HepG2 (cell line): ENCODE results near the gene SLC45A1. TPM values are rescaled to one million over a fixed set of nuclear protein-coding genes. Genes with fewer than 3 reads are reported as not detected.
A peak's percentile ranks its signal among the peaks of the same experiment; 100 is the strongest.

Source experiments
- ATAC-seq: fragments of 200-7000 bp; cut with Tn5 transposase; 3 replicates; pipeline ENCODE4 v1.9.1; 2020; ENCODE audit warnings: mild to moderate bottlenecking, moderate library complexity
- BruUV-seq: library from RNA; stranded (reverse); fragments of 400-500 nt; replicated peaks from 2 replicates; lab custom pipeline; 2021; lab: Mats Ljungman, UMichigan
- CTCF ChIA-PET: fragments of 300-600 bp; formaldehyde crosslinking; extraction: SDS; loops from one replicate; lab custom pipeline; 2021; ENCODE audit warnings: low total read pairs, inconsistent platforms, low intra/inter-chr PET ratio; lab: Yijun Ruan, JAX
- POLR2A ChIA-PET: fragments of 350-600 bp; sonication (Branson Sonifier 250); formaldehyde crosslinking; loops from one replicate; lab custom pipeline; 2020; ENCODE audit warnings: antibody characterized with exemption, inconsistent platforms; lab: Yijun Ruan, JAX
- DNase-seq: peaks from one replicate; pipeline ENCODE4 v3.0.0-alpha.2; 2015; ENCODE audit warnings: low spot score
- FAIRE-seq: peaks from 3 replicates; lab custom pipeline; 2011; peaks lifted over from hg19 to GRCh38; lab: Jason Lieb, UNC
- H2AFZ ChIP-seq: one replicate; pipeline ENCODE4 v1.6.1; 2011; ENCODE audit warnings: low read length, inconsistent platforms
- H3K27ac ChIP-seq: fragments of 300-600 bp; 3 replicates; pipeline ENCODE4 v1.8.0; 2011; ENCODE audit warnings: mixed run types, mild to moderate bottlenecking, mixed read lengths, low read length, inconsistent platforms; ENCODE audit not compliant: insufficient read depth; ENCODE audit errors: extremely low read length
- H3K27me3 ChIP-seq, 2 experiments: fragments of 200-600 bp in 1 of 2; 2 replicates in 1 of 2; 3 replicates in 1 of 2; pipeline versions ENCODE4 v1.6.0 to v1.8.0; 2011; ENCODE audit warnings: low read length in 2 of 2, mild to moderate bottlenecking in 2 of 2, moderate library complexity in 2 of 2, inconsistent platforms in 1 of 2; ENCODE audit not compliant: insufficient read depth in 2 of 2, control insufficient read depth in 1 of 2
- H3K36me3 ChIP-seq, 2 experiments: fragments of 200-600 bp in 1 of 2; replicated peaks in 1 of 2; 2 replicates in 1 of 2; 3 replicates in 1 of 2; pipeline versions ENCODE4 v1.5.1 to v1.8.0; 2011; ENCODE audit warnings: low read length in 2 of 2, inconsistent platforms in 1 of 2; ENCODE audit not compliant: insufficient read depth in 2 of 2, control insufficient read depth in 1 of 2
- H3K4me1 ChIP-seq: 2 replicates; pipeline ENCODE4 v1.5.1; 2012; ENCODE audit warnings: low read length, inconsistent platforms; ENCODE audit not compliant: insufficient read depth
- H3K4me2 ChIP-seq: 2 replicates; pipeline ENCODE4 v1.6.0; 2011; ENCODE audit warnings: low read depth, low read length, inconsistent platforms
- H3K4me3 ChIP-seq, 3 experiments: fragments of 200-600 bp in 1 of 3; sonication (generic), shearing (Covaris generic) in 1 of 3; replicated peaks in 1 of 3; 2 replicates each; pipeline ENCODE4 v1.5.1; 2011 to 2016; ENCODE audit warnings: low read length in 3 of 3, inconsistent platforms in 2 of 3, low read depth in 2 of 3, mild to moderate bottlenecking in 2 of 3, control low read depth in 1 of 3, mixed read lengths in 1 of 3; ENCODE audit not compliant: insufficient read depth in 1 of 3
- H3K79me2 ChIP-seq: one replicate; pipeline ENCODE4 v1.6.1; 2011; ENCODE audit warnings: low read length, inconsistent platforms; ENCODE audit not compliant: insufficient read depth
- H3K9ac ChIP-seq: 2 replicates; pipeline ENCODE4 v1.6.0; 2011; ENCODE audit warnings: mild to moderate bottlenecking, low read depth, low read length, inconsistent platforms; ENCODE audit not compliant: insufficient read depth
- H3K9me3 ChIP-seq: 2 replicates; pipeline ENCODE4 v1.5.1; 2012; ENCODE audit warnings: mild to moderate bottlenecking, low read length
- H4K20me1 ChIP-seq: 2 replicates; pipeline ENCODE4 v1.6.0; 2011; ENCODE audit warnings: inconsistent platforms, mild to moderate bottlenecking, low read length, moderate library complexity; ENCODE audit not compliant: insufficient read depth
- AHR ChIP-seq: IDR thresholded peaks from 2 replicates; pipeline ENCODE4 v1.6.1; 2018; ENCODE audit warnings: missing genetic modification reagents, missing compliant biosample characterization
- GTF2F1 ChIP-seq: fragments of 150-350 bp; IDR thresholded peaks from 2 replicates; pipeline ENCODE4 v1.6.1; 2014; ENCODE audit warnings: low read length
- HBP1 ChIP-seq: IDR thresholded peaks from 2 replicates; pipeline ENCODE4 v1.6.1; 2016; ENCODE audit warnings: low read depth, control low read depth
- HOMEZ ChIP-seq: IDR thresholded peaks from 2 replicates; pipeline ENCODE4 v1.6.1; 2016; ENCODE audit warnings: low read depth
- JUN ChIP-seq: sonication (generic); formaldehyde crosslinking; IDR thresholded peaks from 2 replicates; pipeline ENCODE4 v1.4.0; 2020; ENCODE audit warnings: mild to moderate bottlenecking, missing genetic modification reagents
- MYC ChIP-seq: sonication (generic); formaldehyde crosslinking; IDR thresholded peaks from 2 replicates; pipeline ENCODE4 v1.9.0; 2021; ENCODE audit warnings: missing genetic modification reagents, borderline replicate concordance
- PAF1 ChIP-seq: IDR thresholded peaks from 2 replicates; pipeline ENCODE4 v1.6.1; 2016; ENCODE audit warnings: missing genetic modification reagents, missing compliant biosample characterization
- PHF21A ChIP-seq: sonication (generic); formaldehyde crosslinking; IDR thresholded peaks from 2 replicates; pipeline ENCODE4 v1.5.0; 2020; ENCODE audit warnings: mild to moderate bottlenecking, missing genetic modification reagents
- SAP130 ChIP-seq: IDR thresholded peaks from 2 replicates; pipeline ENCODE4 v1.6.1; 2016; ENCODE audit warnings: low read depth
- TBX2 ChIP-seq: sonication (generic); formaldehyde crosslinking; IDR thresholded peaks from 2 replicates; pipeline ENCODE4 v1.5.0; 2020; ENCODE audit warnings: missing genetic modification reagents, mild to moderate bottlenecking, borderline replicate concordance
- ZFP62 ChIP-seq: sonication (generic); formaldehyde crosslinking; IDR thresholded peaks from 2 replicates; pipeline ENCODE4 v1.4.0; 2020; ENCODE audit warnings: missing genetic modification reagents
- ZNF569 ChIP-seq: sonication (generic); formaldehyde crosslinking; IDR thresholded peaks from 2 replicates; pipeline ENCODE4 v1.5.0; 2020; ENCODE audit warnings: mild to moderate bottlenecking, missing genetic modification reagents, moderate library complexity, borderline replicate concordance
- ZSCAN29 ChIP-seq: sonication (generic); formaldehyde crosslinking; conservative IDR thresholded peaks from 2 replicates; pipeline ENCODE4 v1.4.0; 2020; ENCODE audit warnings: mild to moderate bottlenecking, missing genetic modification reagents
- ZSCAN9 ChIP-seq: IDR thresholded peaks from 2 replicates; pipeline ENCODE4 v1.6.1; 2016; ENCODE audit warnings: borderline replicate concordance
- WGBS: methylation state at CpG from one replicate; pipeline ENCODE4 v1.1.6; 2017; ENCODE audit warnings: low lambda C conversion rate; 5-methylcytosine and 5-hydroxymethylcytosine counted together
- in situ Hi-C: cut with HindIII; loops from 2 replicates; pipeline ENCODE4 v1.10.0; 2017; ENCODE audit warnings: low pct_unique_long_range_greater_than_20kb; ENCODE audit not compliant: extremely low pct_ligation_motif_present
- intact Hi-C: fragments of 100-400 bp; cut with micrococcal nuclease; formaldehyde crosslinking; loops from one replicate; pipeline ENCODE4 v1.10.0; 2022; ENCODE audit not compliant: unreplicated experiment
- polyA plus RNA-seq, 8 experiments: library from polyadenylated mRNA; depleted of rRNA in 3 of 8; stranded (reverse) in 7 of 8; unstranded in 1 of 8; fragments of >200 nt; fragmentation: Illumina TruSeq in 4 of 8; extraction: Trizol in 4 of 8; gene quantifications; 2 replicates each; pipeline versions ENCODE4 v1.2.1 to v1.2.3, GENCODE V29; 2011 to 2016; ENCODE audit warnings: low read depth in 4 of 8, missing spikeins in 1 of 8, mixed read lengths in 1 of 8; ENCODE audit not compliant: insufficient read depth in 1 of 8
- total RNA-seq, 5 experiments: library from RNA; depleted of rRNA; stranded (reverse); fragments of >200 nt; fragmentation: Illumina TruSeq; extraction: Trizol; gene quantifications; 2 replicates each; pipeline ENCODE4 v1.2.3, GENCODE V29; 2016; ENCODE audit warnings: low read depth in 1 of 5

SLC45A1 gene
- total and polyA plus RNA-seq, 2 of the 13 experiments (the other 11 are each of a cell fraction or from before 2014, with no cell fraction given): not detected

- TF ChIP-seq HOMEZ (CRISPR knock-in tag): 0 out of 2 replicates have a peak, but pooled peaks have one; percentile 54
- TF ChIP-seq SAP130 (CRISPR knock-in tag): peak; percentile 63; the same call in 1 of the 2 replicates
- TF ChIP-seq TBX2 (CRISPR knock-in tag): peak; percentile 62; the same call in 1 of the 2 replicates
These were observed 5.4 kb upstream of the SLC45A1 start (continued) for GRCh38 chr1:8312235-8313218.

- no peaks in the 10 kb centered on the region; a peak in 1 of 5 replicates for H3K36me3 ChIP-seq
- DNase-seq: no peak
- H2AFZ ChIP-seq: no peak overlapping the region
- H3K9ac ChIP-seq: no peak overlapping the region
- TF ChIP-seq AHR (CRISPR knock-in tag): no peak
- no peak for TF ChIP-seq ZSCAN29 (CRISPR knock-in tag)
- TF ChIP-seq HBP1 (CRISPR knock-in tag): no peak
- no peak for TF ChIP-seq MYC (CRISPR knock-in tag)
- no peak for TF ChIP-seq ZSCAN9 (CRISPR knock-in tag)
- no peak for TF ChIP-seq JUN
- TF ChIP-seq ZNF569 (CRISPR knock-in tag): no peak
- TF ChIP-seq PAF1 (CRISPR knock-in tag): no peak
- TF ChIP-seq GTF2F1: no peak
- no peak for TF ChIP-seq ZFP62 (CRISPR knock-in tag)
- no peak for TF ChIP-seq PHF21A (CRISPR knock-in tag)
- TF ChIP-seq, all 625 proteins: peak for 0
- BruUV-seq: no TSS peak
- Histone ChIP-seq H3K4me1 (peaks cover 71% of the 10 kb centered on the region), H3K27ac (no peak overlapping the region), H3K27me3 (0 out of 5 replicates have a peak, but pooled peaks cover 0 to under 1% of the 10 kb centered on the region in 2 experiments), H3K79me2 (peaks cover 10% of the 10 kb centered on the region), H3K4me2 (no peak overlapping the region), H3K4me3 (no peak overlapping the region), H4K20me1 (no peaks in the 10 kb centered on the region), H3K9me3 (no peaks in the 10 kb centered on the region)
- WGBS: 91% methylated on average over 6 of the region's 6 CpGs
- in situ Hi-C loops: loop anchor here (5.0 to 10.0 kb wide), 2 partner anchors 298 to 331 kb away; no protein-coding TSS in a partner anchor
- CTCF ChIA-PET: interaction anchor here (1.0 to 3.6 kb wide), 5 partner anchors 72 to 337 kb away, joined by 3 to 40 read pairs (median 14); no protein-coding TSS in a partner anchor
- FAIRE-seq (no peak), ATAC-seq (no peak)
- intact Hi-C loops: loop anchor here (5.0 to 10.0 kb wide), 2 partner anchors 56 to 118 kb away; no protein-coding TSS in a partner anchor
- POLR2A ChIA-PET: interaction anchor here (1.0 to 4.0 kb wide), 3 partner anchors 72 to 295 kb away, joined by 3 to 54 read pairs (median 3); no protein-coding TSS in a partner anchor
These were observed 4.7 kb upstream of the SLC45A1 start for GRCh38 chr1:8313231-8313630.
